Renal cortical epithelial cell (primary cell): ENCODE data around the gene PDE7B. TPM values are rescaled to one million over a fixed set of nuclear protein-coding genes. Genes with fewer than 3 reads are reported as not detected.

ENCODE experiments used
- DNase-seq: peaks from one replicate; pipeline ENCODE4 v3.0.0-alpha.2; 2011; ENCODE audit warnings: low read depth
- total RNA-seq: library from RNA; depleted of rRNA; stranded (reverse); fragments of >200 nt; gene quantifications from 2 replicates; pipeline ENCODE4 v1.2.3, GENCODE V29; 2014

PDE7B gene
- total RNA-seq, 1 donor from 2014 or later, result 3.2 TPM

- peak; percentile 100 for DNase-seq
These were observed 216.3 kb downstream of the PDE7B start for GRCh38 chr6:136067731-136068341.

GRCh38 chr6:136069119-136069518, 217.6 kb downstream of the PDE7B start:
- peak; percentile 88 for DNase-seq

DNA sequence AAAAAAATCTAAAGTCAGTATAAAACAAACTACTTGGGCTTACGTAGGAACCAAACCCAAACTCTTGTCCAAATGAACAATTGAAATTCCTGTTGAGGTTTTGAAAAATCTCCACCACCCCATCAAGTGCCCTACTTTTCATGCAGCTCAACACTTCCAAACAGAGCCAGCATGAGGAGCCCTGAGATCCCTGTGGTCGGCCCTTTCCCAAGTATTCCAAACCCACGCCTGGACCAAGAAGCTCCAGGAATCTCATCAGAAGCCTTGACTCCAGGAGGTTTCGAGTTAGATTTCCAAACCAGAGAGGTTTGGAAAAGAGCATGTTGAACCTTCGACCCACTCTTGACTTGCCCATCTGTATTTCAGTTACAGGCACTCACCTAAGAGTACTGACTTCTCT, 219.3 kb downstream of the PDE7B start:
- DNase-seq, result no peak

- no peak for DNase-seq
These were observed 221.2 kb downstream of the PDE7B start for GRCh38 chr6:136072691-136073090.

DNA sequence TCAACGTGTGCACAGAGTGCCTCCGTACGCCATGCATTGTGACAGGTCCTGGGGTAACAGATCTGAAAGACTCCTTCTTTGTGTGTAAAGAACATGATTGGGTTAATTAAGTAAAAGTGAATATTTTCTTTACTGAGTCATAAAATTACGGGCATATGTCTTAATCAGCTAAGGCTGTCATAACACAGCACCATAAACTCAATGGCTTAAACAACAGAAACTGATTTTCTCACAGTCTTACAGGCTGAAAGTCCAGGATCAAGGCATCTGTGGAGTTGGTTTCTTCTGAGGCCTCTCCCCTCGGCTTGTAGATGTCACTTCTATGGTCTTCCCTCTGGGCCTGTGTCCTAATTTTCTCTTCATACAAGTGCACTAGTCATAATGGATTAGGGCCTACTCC, 221.7 kb downstream of the PDE7B start:
- no peak for DNase-seq

- no peak for DNase-seq
These were observed 225.0 kb downstream of the PDE7B start for GRCh38 chr6:136076496-136076895.

- DNase-seq, result peak; percentile 57
These were observed 226.5 kb downstream of the PDE7B start for GRCh38 chr6:136077834-136078576.

DNA sequence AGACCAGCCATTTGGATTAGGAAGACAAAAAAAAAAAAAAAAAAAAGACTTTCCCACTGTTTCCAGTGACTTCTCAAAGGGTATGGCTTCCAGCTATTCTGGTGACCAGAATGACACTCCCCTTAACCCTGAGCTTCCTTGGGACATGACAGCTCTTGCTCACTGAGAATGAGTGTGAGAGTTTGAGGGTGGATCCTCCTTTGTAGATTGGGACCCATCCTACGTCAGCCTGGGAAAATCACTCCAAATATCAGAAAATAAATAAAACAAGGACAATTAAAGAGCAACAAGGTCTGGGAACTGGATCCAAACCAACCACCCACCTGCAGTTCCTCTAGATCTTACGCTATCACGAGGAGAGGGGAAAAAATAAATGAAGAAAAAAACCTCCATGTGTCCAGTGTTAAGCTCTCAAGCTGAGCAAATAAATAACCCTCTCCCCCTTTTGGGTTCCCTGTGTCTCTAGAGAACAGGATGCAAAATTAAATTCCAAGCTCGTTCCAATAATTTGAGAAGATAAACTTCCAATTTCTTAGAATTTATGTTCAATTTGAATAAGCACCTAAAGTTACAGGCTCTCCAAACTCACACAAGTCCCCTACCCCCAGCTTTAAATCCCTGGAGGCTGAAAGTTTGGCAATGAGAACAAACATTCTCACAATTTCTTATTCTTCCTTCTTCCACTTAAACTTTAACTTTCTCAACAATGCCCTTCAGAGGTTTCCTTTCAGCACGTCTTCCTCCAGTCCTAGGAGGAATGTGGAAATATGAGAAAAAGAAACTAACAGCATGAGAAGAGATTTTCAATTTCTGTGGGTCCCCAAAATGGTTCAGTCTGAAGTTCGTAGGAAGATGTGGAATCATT, 228.4 kb downstream of the PDE7B start:
- DNase-seq, result peak; percentile 70

- no peak for DNase-seq
These were observed 232.0 kb downstream of the PDE7B start for GRCh38 chr6:136083540-136083939.

GRCh38 chr6:136084403-136084802, 232.9 kb downstream of the PDE7B start:
- DNase-seq, result no peak

DNA sequence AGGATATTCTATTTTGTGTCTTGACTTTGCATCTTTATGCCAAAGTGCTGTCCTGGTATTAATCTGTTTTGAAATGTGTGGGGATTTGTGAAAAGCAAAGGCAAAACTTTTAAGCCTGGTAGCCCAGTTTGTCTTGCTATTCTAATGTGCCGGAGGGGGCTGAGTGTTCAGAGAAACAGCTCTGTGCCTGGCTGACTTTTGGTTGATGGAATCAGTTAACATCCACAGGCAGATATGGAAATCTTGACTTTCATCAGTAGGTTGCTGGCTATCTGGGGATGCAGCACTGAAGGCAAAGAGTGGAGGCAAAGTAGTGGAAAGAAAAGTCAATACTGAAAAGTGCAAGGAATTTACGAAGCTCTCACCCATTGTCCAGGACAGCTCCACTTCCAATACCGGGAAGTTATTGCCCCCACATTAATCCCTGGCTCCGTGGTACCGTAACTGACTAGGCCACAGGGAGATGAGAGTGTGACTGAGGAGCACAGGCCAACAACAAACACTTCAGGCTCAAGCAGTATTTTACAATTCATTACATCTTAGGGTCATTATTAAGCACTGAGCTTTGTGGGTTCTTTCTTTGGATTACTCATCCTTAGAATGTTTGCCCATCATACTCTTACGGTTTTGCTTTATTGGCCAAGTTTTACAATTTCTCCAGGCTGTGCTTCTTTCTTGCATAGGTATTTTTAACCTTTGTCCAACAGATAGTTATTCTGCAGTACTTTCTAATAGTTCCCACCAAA, 234.0 kb downstream of the PDE7B start:
- peak; percentile 67 for DNase-seq

- no peak for DNase-seq
These were observed 235.2 kb downstream of the PDE7B start for GRCh38 chr6:136086686-136087085.

DNA sequence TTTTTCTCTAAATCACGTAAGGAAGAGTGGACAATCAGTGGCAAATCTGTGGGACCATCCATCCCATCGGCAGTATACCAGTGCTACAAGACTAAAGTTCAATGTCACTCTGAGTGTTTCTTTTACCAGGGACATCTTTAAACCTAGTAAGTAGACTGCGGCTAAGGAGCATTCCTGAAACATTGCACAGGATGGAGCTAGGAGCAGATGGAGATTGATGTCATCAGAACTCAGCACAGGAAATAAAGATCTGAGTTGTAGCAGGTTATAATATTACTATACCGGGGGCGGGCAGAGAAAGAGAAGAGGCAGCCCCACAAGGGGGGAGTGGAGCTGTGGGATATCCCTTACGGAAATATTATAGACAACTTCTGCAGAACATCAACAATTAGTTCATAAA, 236.5 kb downstream of the PDE7B start:
- no peak for DNase-seq

DNA sequence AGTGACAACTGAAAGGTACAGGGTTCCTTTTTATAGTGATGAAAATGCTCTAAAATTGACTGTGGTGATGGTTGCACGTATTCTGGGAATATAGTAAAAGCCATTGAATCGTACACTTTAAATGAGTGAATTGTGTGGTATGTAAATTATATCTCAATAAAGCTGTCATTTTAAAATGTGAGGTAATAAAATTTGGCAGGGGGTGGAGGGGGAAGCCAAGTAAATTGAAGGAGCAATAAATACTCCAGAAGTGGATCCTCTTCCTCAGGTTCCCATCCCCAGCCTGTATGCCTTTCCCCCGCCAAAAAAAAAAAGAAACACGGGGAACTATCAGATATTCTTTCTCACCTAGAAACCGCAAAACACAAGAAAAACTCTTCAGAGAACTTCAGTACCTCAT, 237.2 kb downstream of the PDE7B start:
- no peak for DNase-seq

- DNase-seq, result no peak
These were observed 238.4 kb downstream of the PDE7B start for GRCh38 chr6:136089876-136090275.

GRCh38 chr6:136090929-136091328, 239.4 kb downstream of the PDE7B start:
- DNase-seq, result no peak

- no peak for DNase-seq
These were observed 241.4 kb downstream of the PDE7B start for GRCh38 chr6:136092897-136093296.

- DNase-seq, result no peak
These were observed 242.3 kb downstream of the PDE7B start for GRCh38 chr6:136093835-136094234.

DNA sequence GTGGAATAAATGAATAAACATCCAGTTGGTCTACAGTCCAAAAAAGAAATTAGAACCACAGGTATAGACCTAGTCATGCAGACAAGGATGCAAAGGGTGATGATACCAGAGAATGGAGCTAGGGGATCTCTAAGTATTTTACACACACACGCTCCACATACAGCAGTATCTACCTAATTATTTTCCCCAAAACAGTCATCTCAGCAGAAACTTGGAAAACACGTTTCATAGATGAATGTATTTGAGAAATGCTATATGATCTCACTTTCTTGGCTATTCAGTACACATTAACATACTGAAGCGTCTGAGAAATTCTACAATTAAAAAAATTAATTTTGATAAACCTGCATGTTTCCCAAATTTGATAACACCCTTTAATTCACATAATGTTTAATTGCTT, 243.3 kb downstream of the PDE7B start:
- no peak for DNase-seq

DNA sequence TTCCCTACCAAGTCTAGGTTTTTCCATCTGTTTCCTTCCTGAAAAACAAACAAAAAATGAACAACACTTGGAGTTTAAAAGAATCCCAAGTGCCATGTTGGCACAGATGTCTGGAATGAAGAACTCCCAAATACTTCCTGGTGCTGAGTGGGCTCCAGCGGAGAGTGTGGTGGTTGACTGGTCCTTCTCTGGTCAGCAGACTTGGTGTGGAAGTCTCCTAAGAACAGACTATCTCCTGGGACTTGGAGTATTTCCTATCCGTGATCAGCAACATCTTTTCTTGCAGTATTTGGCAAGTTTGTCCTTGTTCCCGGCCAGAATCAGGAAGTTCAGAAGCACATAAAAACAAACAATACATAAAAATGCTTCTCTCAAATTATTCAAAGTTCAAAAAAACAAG, 244.5 kb downstream of the PDE7B start:
- DNase-seq, result no peak

DNA sequence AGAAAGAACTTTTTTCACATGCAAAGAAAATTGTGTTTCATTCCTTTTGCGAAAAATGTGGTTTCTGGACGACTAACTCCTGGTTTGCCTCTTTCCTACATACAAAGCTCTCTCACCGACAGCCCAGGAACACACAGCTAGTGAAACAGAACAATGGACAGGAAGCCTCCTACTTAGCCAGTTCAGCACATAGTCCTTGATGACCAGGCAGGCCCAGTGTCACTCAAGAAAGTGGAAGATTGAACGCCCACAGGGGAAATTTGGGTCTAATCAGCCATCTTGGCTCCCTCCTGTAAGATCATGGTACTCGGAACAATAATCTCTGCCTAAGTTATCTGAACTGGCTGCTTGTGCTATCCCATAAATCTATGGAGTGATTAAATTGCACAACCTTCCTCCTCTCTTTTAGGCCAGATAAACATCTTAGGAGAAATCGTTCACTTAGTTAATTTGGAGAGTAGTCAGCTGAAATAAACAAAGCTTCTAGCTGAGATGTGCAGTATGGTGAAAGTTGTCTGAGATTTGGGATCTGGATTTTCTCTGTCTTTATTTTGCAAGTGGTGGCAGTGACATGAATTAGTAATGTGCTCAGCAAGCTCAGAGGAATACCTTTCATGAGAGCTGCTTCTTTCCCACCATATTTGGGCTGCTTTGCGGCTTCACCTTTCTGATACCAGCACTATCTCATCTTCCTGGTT, 251.6 kb downstream of the PDE7B start:
- no peak for DNase-seq
